IPS DF 19.7 (cell line): ENCODE measurements around the gene OR5K1.

Experiments used
- DNase-seq: peaks from one replicate; pipeline ENCODE4 v3.0.0-alpha.2; 2013; ENCODE audit warnings: low read depth, low spot score

The OR5K1 gene

GRCh38 chr3:98462901-98463300 lies at the start of gene OR5K1:
Gene OR5K1, plus strand, starts transcription at chr3:98463201. Its CDS starts 6,376 bp downstream, at chr3:98469577.
- DNase-seq, result no peak

GRCh38 chr3:98432575-98432974 lies 30.4 kb upstream of the OR5K1 start:
- no peak for DNase-seq

- DNase-seq, result no peak
Measured at GRCh38 chr3:98433764-98434163, 29.2 kb upstream of the OR5K1 start.

- no peak for DNase-seq
Measured at GRCh38 chr3:98434412-98434811, 28.6 kb upstream of the OR5K1 start.

GRCh38 chr3:98440283-98440682 lies 22.7 kb upstream of the OR5K1 start:
- no peak for DNase-seq

- no peak for DNase-seq
Measured at GRCh38 chr3:98445949-98446406, 17.0 kb upstream of the OR5K1 start.

GRCh38 chr3:98449606-98450193 lies 13.3 kb upstream of the OR5K1 start:
- DNase-seq, result no peak

- DNase-seq, result no peak
Measured at GRCh38 chr3:98450372-98450771, 12.6 kb upstream of the OR5K1 start.

GRCh38 chr3:98453827-98454226 lies 9.2 kb upstream of the OR5K1 start:
- no peak for DNase-seq

GRCh38 chr3:98454929-98455328 lies 8.1 kb upstream of the OR5K1 start:
- no peak for DNase-seq

GRCh38 chr3:98457543-98457942 lies 5.5 kb upstream of the OR5K1 start:
- no peak for DNase-seq

GRCh38 chr3:98460220-98460619 lies 2.8 kb upstream of the OR5K1 start:
- no peak for DNase-seq

- no peak for DNase-seq
Measured at GRCh38 chr3:98482717-98483482, 19.9 kb downstream of the OR5K1 start.

- DNase-seq, result no peak
Measured at GRCh38 chr3:98483626-98484025, 20.6 kb downstream of the OR5K1 start.

- DNase-seq, result no peak
Measured at GRCh38 chr3:98497381-98497780, 34.4 kb downstream of the OR5K1 start, which contains the start of gene OR5K2. Gene OR5K2, plus strand, starts transcription at chr3:98497681. Its CDS starts 0 bp downstream, at chr3:98497681.

GRCh38 chr3:98500019-98500418 lies 37.0 kb downstream of the OR5K1 start:
- no peak for DNase-seq

- no peak for DNase-seq
Measured at GRCh38 chr3:98501270-98501669, 38.3 kb downstream of the OR5K1 start.

GRCh38 chr3:98501863-98502576 lies 39.0 kb downstream of the OR5K1 start:
- DNase-seq, result no peak

GRCh38 chr3:98504539-98504938 lies 41.5 kb downstream of the OR5K1 start:
- DNase-seq, result no peak

- DNase-seq, result no peak
Measured at GRCh38 chr3:98508582-98508981, 45.6 kb downstream of the OR5K1 start.

- DNase-seq, result no peak
Measured at GRCh38 chr3:98512576-98512975, 49.6 kb downstream of the OR5K1 start.

- DNase-seq, result no peak
Measured at GRCh38 chr3:98513091-98513511, 50.1 kb downstream of the OR5K1 start.
